ENCODE results near the gene PROC. TPM values are rescaled to one million over a fixed set of nuclear protein-coding genes. Genes with fewer than 3 reads are reported as not detected.

PROC gene
- total and polyA plus RNA-seq, 2 of the 8 experiments (the other 6 are each of a cell fraction or from before 2014, with no cell fraction given) = 1.5 to 1.6 TPM

GRCh38 chr2:127370010-127370409, 48.2 kb upstream of the PROC start (continued):
- TF ChIP-seq CTBP2 (IDR thresholded peaks at IDR 0.05; ENCODE audit: borderline replicate concordance, insufficient read depth, insufficient read length, low read length) (no peak), EGR1 (IDR thresholded peaks at IDR 0.05; ENCODE audit: borderline replicate concordance, low read depth, low read length) (no peak), SP1 (IDR thresholded peaks at IDR 0.05; ENCODE audit: low read depth, low read length) (no peak), TCF12 (IDR thresholded peaks at IDR 0.05; ENCODE audit: low read depth, low read length) (no peak)
